Neutrophil (primary cell): ENCODE measurements around the gene ZNF284.

Experiments used
- H3K27ac ChIP-seq: fragments of 200-600 bp; sonication (generic); 2 replicates; pipeline ENCODE4 v1.5.1; 2016; ENCODE audit warnings: mild to moderate bottlenecking, moderate library complexity
- H3K27me3 ChIP-seq: fragments of 200-600 bp; sonication (generic); 2 replicates; pipeline ENCODE4 v1.6.0; 2016; ENCODE audit warnings: mild to moderate bottlenecking
- H3K36me3 ChIP-seq: fragments of 200-600 bp; sonication (generic); 2 replicates; pipeline ENCODE4 v1.5.1; 2017
- H3K4me1 ChIP-seq, 2 experiments: fragments of 200-600 bp in 1 of 2; sonication (generic) in 1 of 2; 1 replicate in 1 of 2; 2 replicates in 1 of 2; pipeline versions ENCODE4 v1.5.1 to v1.6.1; 2013 to 2016; ENCODE audit warnings: low read depth in 1 of 2, low read length in 1 of 2, mild to moderate bottlenecking in 1 of 2, moderate library complexity in 1 of 2; ENCODE audit not compliant: control insufficient read depth in 1 of 2, insufficient read depth in 1 of 2
- H3K4me3 ChIP-seq, 2 experiments: fragments of 200-600 bp in 1 of 2; sonication (generic) in 1 of 2; 1 replicate in 1 of 2; 2 replicates in 1 of 2; pipeline ENCODE4 v1.5.1; 2013 to 2016; ENCODE audit warnings: low read depth in 1 of 2, low read length in 1 of 2, mild to moderate bottlenecking in 1 of 2, moderate library complexity in 1 of 2
- H3K9me3 ChIP-seq: fragments of 200-600 bp; sonication (generic); 2 replicates; pipeline ENCODE4 v1.5.1; 2016
- TF ChIP-seq, protein P1 (sequence below): fragments of 200-600 bp; sonication (generic); IDR thresholded peaks from 2 replicates; pipeline ENCODE4 v1.5.1; 2016; ENCODE audit warnings: antibody characterized with exemption

ZNF284 gene

GRCh38 chr19:44042147-44042546, 29.8 kb upstream of the ZNF284 start:
- no peak overlapping the region for H3K27ac ChIP-seq
- H3K4me3 ChIP-seq = no peak overlapping the region
- no peaks in the 10 kb centered on the region for H3K9me3 ChIP-seq
- TF ChIP-seq, protein P1, sequence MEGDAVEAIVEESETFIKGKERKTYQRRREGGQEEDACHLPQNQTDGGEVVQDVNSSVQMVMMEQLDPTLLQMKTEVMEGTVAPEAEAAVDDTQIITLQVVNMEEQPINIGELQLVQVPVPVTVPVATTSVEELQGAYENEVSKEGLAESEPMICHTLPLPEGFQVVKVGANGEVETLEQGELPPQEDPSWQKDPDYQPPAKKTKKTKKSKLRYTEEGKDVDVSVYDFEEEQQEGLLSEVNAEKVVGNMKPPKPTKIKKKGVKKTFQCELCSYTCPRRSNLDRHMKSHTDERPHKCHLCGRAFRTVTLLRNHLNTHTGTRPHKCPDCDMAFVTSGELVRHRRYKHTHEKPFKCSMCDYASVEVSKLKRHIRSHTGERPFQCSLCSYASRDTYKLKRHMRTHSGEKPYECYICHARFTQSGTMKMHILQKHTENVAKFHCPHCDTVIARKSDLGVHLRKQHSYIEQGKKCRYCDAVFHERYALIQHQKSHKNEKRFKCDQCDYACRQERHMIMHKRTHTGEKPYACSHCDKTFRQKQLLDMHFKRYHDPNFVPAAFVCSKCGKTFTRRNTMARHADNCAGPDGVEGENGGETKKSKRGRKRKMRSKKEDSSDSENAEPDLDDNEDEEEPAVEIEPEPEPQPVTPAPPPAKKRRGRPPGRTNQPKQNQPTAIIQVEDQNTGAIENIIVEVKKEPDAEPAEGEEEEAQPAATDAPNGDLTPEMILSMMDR = no peak
- H3K36me3 ChIP-seq = no peaks in the 10 kb centered on the region
- H3K4me1 ChIP-seq = no peaks in the 10 kb centered on the region
- H3K27me3 ChIP-seq = no peaks in the 10 kb centered on the region

GRCh38 chr19:44050740-44051649, 21.0 kb upstream of the ZNF284 start:
- peak overlapping the region; percentile 19 for H3K27ac ChIP-seq
- peaks cover 29% of the 10 kb centered on the region for H3K27me3 ChIP-seq
- H3K4me3 ChIP-seq = peak overlapping the region; percentile 63 to 80
- peaks cover 20 to 21% of the 10 kb centered on the region in 2 experiments for H3K4me1 ChIP-seq
- no peaks in the 10 kb centered on the region for H3K36me3 ChIP-seq
- peaks cover 4% of the 10 kb centered on the region for H3K9me3 ChIP-seq
- TF ChIP-seq, protein P1 = no peak

GRCh38 chr19:44051650-44052402, 20.1 kb upstream of the ZNF284 start, which contains the start of gene ZNF223:
TSS of gene ZNF223 (plus strand) at chr19:44052036. CDS start at chr19:44055177, 3,141 bp downstream.
- Histone ChIP-seq H3K36me3 (no peaks in the 10 kb centered on the region), H3K27me3 (peaks cover 29% of the 10 kb centered on the region), H3K9me3 (peaks cover 4% of the 10 kb centered on the region), H3K4me1 (peaks cover 20 to 21% of the 10 kb centered on the region in 2 experiments), H3K27ac (peak within 1 kb of the TSS; percentile 19), H3K4me3 (peak within 1 kb of the TSS; percentile 63 to 80)
- TF ChIP-seq, protein P1 = no peak

GRCh38 chr19:44055870-44056269, 16.1 kb upstream of the ZNF284 start:
- peaks cover 5% of the 10 kb centered on the region for H3K36me3 ChIP-seq
- H3K27me3 ChIP-seq = peaks cover 2% of the 10 kb centered on the region
- TF ChIP-seq, protein P1 = no peak
- H3K27ac ChIP-seq = no peak overlapping the region
- no peak overlapping the region for H3K4me3 ChIP-seq
- peaks cover 4% of the 10 kb centered on the region for H3K9me3 ChIP-seq
- peaks cover 16 to 17% of the 10 kb centered on the region in 2 experiments for H3K4me1 ChIP-seq

DNA sequence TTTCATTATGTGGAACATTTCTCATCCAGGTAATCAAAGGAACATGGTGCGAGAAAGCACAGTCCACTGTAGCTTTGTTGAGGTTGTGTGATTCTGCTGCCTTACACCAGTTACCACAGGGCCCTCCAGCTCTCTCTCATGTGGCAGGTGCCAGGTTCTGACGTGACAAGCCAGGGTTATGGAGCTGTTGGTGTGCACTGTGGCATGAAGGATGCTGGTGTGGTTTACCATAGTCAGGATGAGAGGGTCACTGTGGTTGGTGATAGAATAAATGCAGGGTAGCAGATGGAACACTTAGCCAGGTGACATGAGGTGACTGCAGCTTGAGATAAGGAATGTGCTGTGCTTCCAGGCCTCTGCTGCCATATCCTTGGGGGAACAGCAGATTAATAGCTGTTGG, 12.7 kb upstream of the ZNF284 start:
- H3K4me1 ChIP-seq = no peaks in the 10 kb centered on the region
- peaks cover 4% of the 10 kb centered on the region for H3K9me3 ChIP-seq
- peaks cover 21% of the 10 kb centered on the region for H3K36me3 ChIP-seq
- H3K4me3 ChIP-seq = no peak overlapping the region
- no peaks in the 10 kb centered on the region for H3K27me3 ChIP-seq
- H3K27ac ChIP-seq = no peak overlapping the region
- TF ChIP-seq, protein P1 = no peak
